ENCODE results near the gene EHHADH.
"Not testable (repeated sequence)": the region's sequence is repeated elsewhere in the genome, so short reads cannot be mapped to it uniquely, and the experiment has no call there.

Gene EHHADH

GRCh38 chr3:185253645-185254410 lies at the start of gene EHHADH:
Gene EHHADH, minus strand, starts transcription at chr3:185254049. Its CDS starts 27 bp downstream, at chr3:185254022.
- peak; percentile 32 to 41 for DNase-seq (ENCODE audit: low read depth in 2 of 2)

GRCh38 chr3:185299918-185300426 lies 46.1 kb upstream of the EHHADH start:
- DNase-seq (ENCODE audit: low read depth in 2 of 2): not testable (repeated sequence)

- DNase-seq (ENCODE audit: low read depth in 2 of 2): no peak
Observed at GRCh38 chr3:185297867-185298266, 44.0 kb upstream of the EHHADH start.

- no peak for DNase-seq (ENCODE audit: low read depth in 2 of 2)
Observed at GRCh38 chr3:185292238-185292637, 38.4 kb upstream of the EHHADH start.

- DNase-seq (ENCODE audit: low read depth in 2 of 2): no peak
Observed at GRCh38 chr3:185290266-185290665, 36.4 kb upstream of the EHHADH start.

- no peak for DNase-seq (ENCODE audit: low read depth in 2 of 2)
Observed at GRCh38 chr3:185283374-185283935, 29.6 kb upstream of the EHHADH start.

GRCh38 chr3:185282696-185283373 lies 29.0 kb upstream of the EHHADH start:
- DNase-seq (ENCODE audit: low read depth in 2 of 2): peak; percentile 91 to 95

GRCh38 chr3:185280572-185281365 lies 26.9 kb upstream of the EHHADH start:
- DNase-seq (ENCODE audit: low read depth in 2 of 2): no peak

GRCh38 chr3:185279587-185280138 lies 25.8 kb upstream of the EHHADH start:
- no peak for DNase-seq (ENCODE audit: low read depth in 2 of 2)

GRCh38 chr3:185276415-185276814 lies 22.6 kb upstream of the EHHADH start:
- no peak for DNase-seq (ENCODE audit: low read depth in 2 of 2)

GRCh38 chr3:185272033-185272432 lies 18.2 kb upstream of the EHHADH start:
- DNase-seq (ENCODE audit: low read depth in 2 of 2): no peak

- no peak for DNase-seq (ENCODE audit: low read depth in 2 of 2)
Observed at GRCh38 chr3:185270956-185271332, 17.1 kb upstream of the EHHADH start.

- no peak for DNase-seq (ENCODE audit: low read depth in 2 of 2)
Observed at GRCh38 chr3:185270262-185270955, 16.6 kb upstream of the EHHADH start.

GRCh38 chr3:185268194-185268962 lies 14.5 kb upstream of the EHHADH start:
- DNase-seq (ENCODE audit: low read depth in 2 of 2): no peak

GRCh38 chr3:185267193-185267592 lies 13.3 kb upstream of the EHHADH start:
- DNase-seq (ENCODE audit: low read depth in 2 of 2): no peak

GRCh38 chr3:185264849-185265553 lies 11.2 kb upstream of the EHHADH start:
- DNase-seq (ENCODE audit: low read depth in 2 of 2): no peak

GRCh38 chr3:185263423-185263822 lies 9.6 kb upstream of the EHHADH start:
- no peak for DNase-seq (ENCODE audit: low read depth in 2 of 2)

GRCh38 chr3:185257334-185257733 lies 3.5 kb upstream of the EHHADH start:
- DNase-seq (ENCODE audit: low read depth in 2 of 2): no peak

GRCh38 chr3:185254799-185255198 lies 950 bp upstream of the EHHADH start:
- no peak for DNase-seq (ENCODE audit: low read depth in 2 of 2)

GRCh38 chr3:185253133-185253532 lies 716 bp downstream of the EHHADH start:
- DNase-seq (ENCODE audit: low read depth in 2 of 2): not testable (repeated sequence)

All from stimulated activated CD4-positive, alpha-beta T cell treated with anti-CD3 and anti-CD28 coated beads, Interleukin-4, amount 100 ng/mL, for 48 hours (primary cell).